Common myeloid progenitor, CD34-positive (primary cell): ENCODE data around the gene DRD4.

Source experiments
- CTCF ChIA-PET: fragments of 350-600 bp; sonication (Branson Sonifier 250); formaldehyde crosslinking; loops from one replicate; lab custom pipeline; 2021; ENCODE audit warnings: antibody characterized with exemption; lab: Charles Lee
- POLR2A ChIA-PET: fragments of 350-600 bp; sonication (Branson Sonifier 250); formaldehyde crosslinking; loops from one replicate; lab custom pipeline; 2021; ENCODE audit warnings: antibody characterized with exemption; lab: Charles Lee
- DNase-seq, 3 donors: peaks; one replicate each; pipeline versions ENCODE4 v3.0.0 to v3.0.0-alpha.2; 2013
- H3K27ac ChIP-seq, 2 experiments: 1 replicate in 1 of 2; 2 replicates in 1 of 2; pipeline ENCODE4 v1.7.0; 2013; ENCODE audit warnings: inconsistent platforms in 2 of 2, low read length in 2 of 2, mild to moderate bottlenecking in 2 of 2, low read depth in 1 of 2, moderate library complexity in 1 of 2; ENCODE audit not compliant: severe bottlenecking in 2 of 2, insufficient read depth in 1 of 2, poor library complexity in 1 of 2
- H3K27me3 ChIP-seq, 5 experiments: replicated peaks in 2 of 5; 1 replicate in 3 of 5; 2 replicates in 2 of 5; pipeline versions ENCODE4 v1.6.1 to v1.7.0; 2013; ENCODE audit warnings: low read length in 4 of 5, mild to moderate bottlenecking in 2 of 5, moderate library complexity in 2 of 5, inconsistent platforms in 1 of 5; ENCODE audit not compliant: insufficient read depth in 5 of 5, control insufficient read depth in 4 of 5
- H3K36me3 ChIP-seq, 4 experiments: 1 replicate in 2 of 4; 2 replicates in 2 of 4; pipeline versions ENCODE4 v1.6.1 to v1.7.0; 2013; ENCODE audit warnings: low read length in 3 of 4, control low read depth in 1 of 4, mild to moderate bottlenecking in 1 of 4; ENCODE audit not compliant: control insufficient read depth in 4 of 4, insufficient read depth in 4 of 4
- H3K4me1 ChIP-seq, 4 experiments: 1 replicate in 3 of 4; 2 replicates in 1 of 4; pipeline versions ENCODE4 v1.6.1 to v1.7.1; 2013; ENCODE audit warnings: low read length in 3 of 4, mild to moderate bottlenecking in 3 of 4, control low read depth in 1 of 4, inconsistent platforms in 1 of 4, moderate library complexity in 1 of 4; ENCODE audit not compliant: control insufficient read depth in 4 of 4, insufficient read depth in 4 of 4; ENCODE audit errors: control extremely low read depth in 1 of 4
- H3K4me3 ChIP-seq, 7 experiments: 1 replicate in 4 of 7; 2 replicates in 3 of 7; pipeline versions ENCODE4 v1.5.1 to v1.7.0; 2013; ENCODE audit warnings: mild to moderate bottlenecking in 7 of 7, low read length in 6 of 7, moderate library complexity in 6 of 7, inconsistent platforms in 2 of 7, low read depth in 2 of 7, control low read depth in 1 of 7; ENCODE audit not compliant: insufficient read depth in 4 of 7, control insufficient read depth in 1 of 7; ENCODE audit errors: extremely low read depth in 1 of 7
- H3K9me3 ChIP-seq, 5 experiments: 1 replicate in 4 of 5; 2 replicates in 1 of 5; pipeline versions ENCODE4 v1.6.1 to v1.7.1; 2013; ENCODE audit warnings: low read length in 4 of 5, mild to moderate bottlenecking in 2 of 5, inconsistent platforms in 1 of 5, low read depth in 1 of 5, moderate library complexity in 1 of 5; ENCODE audit not compliant: control insufficient read depth in 4 of 5, insufficient read depth in 2 of 5; ENCODE audit errors: control extremely low read depth in 1 of 5
- WGBS: methylation state at CpG from one replicate; pipeline ENCODE4 v1.1.5; 2013; ENCODE audit not compliant: insufficient coverage; 5-methylcytosine and 5-hydroxymethylcytosine counted together

The DRD4 gene

GRCh38 chr11:613369-613968 lies 23.6 kb upstream of the DRD4 start:
- peaks cover 0 to 31% (median 23%) of the 10 kb centered on the region in 4 experiments for H3K4me1 ChIP-seq
- DNase-seq, result peak; percentile 42 to 75 (median 50)
- H3K27ac ChIP-seq, result peak overlapping the region in 1 of 2 experiments; percentile 49
- POLR2A ChIA-PET, result interaction anchor here (1.0 kb wide), 1 partner anchor 26 kb away, joined by 3 read pairs; no protein-coding TSS in a partner anchor
- 94% methylated on average over 21 of the region's 36 CpGs for WGBS
- no peaks in the 10 kb centered on the region for H3K9me3 ChIP-seq
- H3K4me3 ChIP-seq, result no peak overlapping the region
- peaks cover 5 to 59% (median 42%) of the 10 kb centered on the region in 4 experiments for H3K36me3 ChIP-seq
- CTCF ChIA-PET, result interaction anchor here (1.1 to 2.1 kb wide), 3 partner anchors 9 to 57 kb away, joined by 3 to 8 read pairs (median 5); no protein-coding TSS in a partner anchor
- H3K27me3 ChIP-seq, result no peaks in the 10 kb centered on the region

- H3K27ac ChIP-seq, result peak overlapping the region in 1 of 2 experiments; percentile 14
- H3K4me3 ChIP-seq, result peak overlapping the region in 1 of 7 experiments; percentile 11
- H3K27me3 ChIP-seq, result no peaks in the 10 kb centered on the region
- peaks cover 0 to 31% (median 23%) of the 10 kb centered on the region in 4 experiments for H3K4me1 ChIP-seq
- ChIA-PET POLR2A (no interaction called here), CTCF (interaction anchor here (0.5 to 2.1 kb wide), 4 partner anchors 10 to 67 kb away, joined by 3 to 5 read pairs (median 3); no protein-coding TSS in a partner anchor)
- H3K36me3 ChIP-seq, result peaks cover 5 to 57% (median 36%) of the 10 kb centered on the region in 4 experiments
- 95% methylated on average over 8 of the region's 14 CpGs for WGBS
- no peaks in the 10 kb centered on the region for H3K9me3 ChIP-seq
- no peak for DNase-seq
These were observed 22.9 kb upstream of the DRD4 start for GRCh38 chr11:614021-614622.

GRCh38 chr11:614623-615503 lies 22.2 kb upstream of the DRD4 start:
- Histone ChIP-seq H3K27ac (peak overlapping the region; percentile 50 to 85), H3K27me3 (no peaks in the 10 kb centered on the region), H3K36me3 (peaks cover 5 to 51% (median 33%) of the 10 kb centered on the region in 4 experiments), H3K4me3 (peak overlapping the region; percentile 64 to 86 (median 80)), H3K9me3 (no peaks in the 10 kb centered on the region), H3K4me1 (peaks cover 0 to 31% (median 23%) of the 10 kb centered on the region in 4 experiments)
- WGBS, result 75% methylated on average over 60 of the region's 68 CpGs
- peak in 1 of 3 donors; percentile 13 for DNase-seq
- ChIA-PET CTCF (interaction anchor here (0.5 to 1.1 kb wide), 3 partner anchors 11 to 68 kb away, joined by 3 read pairs; no protein-coding TSS in a partner anchor), POLR2A (no interaction called here)

GRCh38 chr11:615504-616319 lies 21.4 kb upstream of the DRD4 start, which contains the start of gene IRF7:
Gene IRF7, minus strand, starts transcription at chr11:615950. Its CDS starts 586 bp downstream, at chr11:615364.
- Histone ChIP-seq H3K9me3 (no peaks in the 10 kb centered on the region), H3K36me3 (peaks cover 2 to 42% (median 27%) of the 10 kb centered on the region in 4 experiments), H3K4me3 (peak within 1 kb of the TSS; percentile 64 to 86 (median 80)), H3K4me1 (peaks cover 0 to 31% (median 23%) of the 10 kb centered on the region in 4 experiments), H3K27me3 (no peaks in the 10 kb centered on the region), H3K27ac (peak within 1 kb of the TSS; percentile 50 to 85)
- CTCF ChIA-PET, result interaction anchor here (0.6 kb wide), 1 partner anchor 32 kb away, joined by 5 read pairs; no protein-coding TSS in a partner anchor
- WGBS, result 1% methylated on average over 44 of the region's 66 CpGs
- POLR2A ChIA-PET, result interaction anchor here (0.5 to 0.9 kb wide), 4 partner anchors 23 to 115 kb away, joined by 3 to 6 read pairs (median 4); partner anchors contain the start of gene PHRF1
- peak; percentile 95 to 98 (median 98) for DNase-seq

- ChIA-PET CTCF (interaction anchor here (0.6 kb wide), 1 partner anchor 32 kb away, joined by 5 read pairs; no protein-coding TSS in a partner anchor), POLR2A (interaction anchor here (0.5 to 0.9 kb wide), 4 partner anchors 24 to 114 kb away, joined by 3 to 6 read pairs (median 4); partner anchors contain the start of gene PHRF1)
- H3K27me3 ChIP-seq, result no peaks in the 10 kb centered on the region
- peak overlapping the region in 1 of 2 experiments; percentile 85 for H3K27ac ChIP-seq
- no peak for DNase-seq
- H3K9me3 ChIP-seq, result no peaks in the 10 kb centered on the region
- peaks cover 0 to 34% (median 19%) of the 10 kb centered on the region in 4 experiments for H3K36me3 ChIP-seq
- peaks cover 0 to 31% (median 23%) of the 10 kb centered on the region in 4 experiments for H3K4me1 ChIP-seq
- 48% methylated on average over 31 of the region's 39 CpGs for WGBS
- peak overlapping the region; percentile 64 to 86 (median 80) for H3K4me3 ChIP-seq
These were observed 20.5 kb upstream of the DRD4 start for GRCh38 chr11:616320-617198.
